ENCODE measurements around the gene LRPPRC.

Gene LRPPRC

DNA sequence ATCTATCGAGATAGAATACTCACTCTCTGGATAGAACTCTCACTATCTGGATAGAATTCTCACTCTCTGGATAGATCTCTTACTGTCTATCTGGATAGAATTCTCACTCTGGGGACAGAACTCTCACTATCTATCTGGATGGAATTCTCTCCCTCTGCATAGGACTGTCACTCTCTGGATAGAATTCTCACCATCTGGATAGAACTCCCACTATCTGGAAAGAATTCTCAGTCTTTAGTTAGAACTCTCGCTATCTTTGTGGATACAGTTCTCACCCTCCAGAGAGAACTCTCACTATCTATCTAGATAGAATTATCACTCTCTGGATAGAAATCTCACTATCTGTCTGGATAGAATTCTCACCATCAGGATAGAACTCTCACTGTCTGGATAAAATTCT lies 140.5 kb downstream of the LRPPRC start:
- no peak for DNase-seq (ENCODE audit: low read depth in 2 of 2)

DNA sequence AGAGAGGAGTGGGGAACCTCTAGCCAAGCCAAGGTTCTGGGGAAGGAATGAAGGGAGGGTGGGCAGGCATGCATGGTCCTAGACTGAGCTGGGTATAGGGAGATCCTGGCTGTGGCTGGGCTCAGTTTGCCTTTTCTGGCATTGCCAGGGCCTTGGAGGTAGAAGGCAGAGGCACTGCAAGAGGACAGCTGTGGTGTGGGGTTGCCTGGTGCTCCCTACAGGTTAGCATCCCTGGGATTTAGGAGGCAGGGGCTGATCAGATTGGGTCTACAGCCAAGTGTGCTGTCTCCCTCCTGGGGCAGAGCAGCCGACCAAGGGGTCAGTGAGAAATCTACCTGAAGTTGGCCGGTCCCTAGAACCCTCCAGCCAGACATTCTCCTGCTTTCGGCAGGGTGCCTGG lies 141.1 kb downstream of the LRPPRC start:
- DNase-seq (ENCODE audit: low read depth in 2 of 2): no peak

DNA sequence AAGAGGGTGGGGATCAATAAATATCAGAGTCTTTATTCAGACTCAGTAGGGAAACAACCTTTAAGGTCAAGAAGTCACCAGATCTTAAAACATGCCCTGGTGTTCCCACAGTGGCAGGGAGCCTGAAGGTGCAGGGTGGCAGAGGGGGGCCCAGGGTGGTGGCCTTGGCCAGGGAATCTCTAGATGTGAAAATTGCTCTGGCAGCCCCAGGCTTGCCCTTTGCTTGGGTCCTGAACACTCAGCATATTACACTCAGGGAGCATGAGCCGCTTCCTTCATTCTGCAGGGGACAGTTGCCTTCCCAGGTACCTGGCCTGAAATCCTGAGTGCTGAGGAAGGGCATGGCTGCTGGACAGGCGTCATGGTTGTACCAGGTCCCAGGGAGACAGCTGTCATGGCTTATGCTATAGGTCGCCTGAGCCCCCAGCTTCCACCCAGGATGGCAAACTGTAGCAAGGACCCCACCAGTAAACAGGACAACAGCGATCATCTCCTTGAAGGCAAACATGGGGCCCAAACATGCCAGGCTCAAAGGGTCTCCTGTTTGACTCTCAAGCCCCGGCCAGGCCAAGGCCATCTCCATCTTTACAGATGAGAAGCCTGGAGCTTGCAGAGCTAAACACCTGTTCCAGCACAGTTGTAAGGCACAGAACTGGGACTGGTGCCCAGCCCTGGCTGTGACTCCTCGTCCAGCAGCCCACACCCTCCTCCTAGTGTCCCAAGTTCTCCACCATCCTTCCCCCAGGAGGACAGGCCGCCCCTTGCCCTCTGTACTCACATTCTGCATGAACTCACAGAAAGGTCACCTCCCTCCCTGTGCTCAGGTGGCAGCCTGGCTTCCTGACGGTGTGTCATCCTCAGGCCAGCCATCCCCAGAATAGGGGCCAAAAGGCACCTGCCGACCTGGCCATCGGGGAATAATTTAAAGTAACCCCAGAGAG lies 142.4 kb downstream of the LRPPRC start:
- no peak for DNase-seq (ENCODE audit: low read depth in 2 of 2)

DNA sequence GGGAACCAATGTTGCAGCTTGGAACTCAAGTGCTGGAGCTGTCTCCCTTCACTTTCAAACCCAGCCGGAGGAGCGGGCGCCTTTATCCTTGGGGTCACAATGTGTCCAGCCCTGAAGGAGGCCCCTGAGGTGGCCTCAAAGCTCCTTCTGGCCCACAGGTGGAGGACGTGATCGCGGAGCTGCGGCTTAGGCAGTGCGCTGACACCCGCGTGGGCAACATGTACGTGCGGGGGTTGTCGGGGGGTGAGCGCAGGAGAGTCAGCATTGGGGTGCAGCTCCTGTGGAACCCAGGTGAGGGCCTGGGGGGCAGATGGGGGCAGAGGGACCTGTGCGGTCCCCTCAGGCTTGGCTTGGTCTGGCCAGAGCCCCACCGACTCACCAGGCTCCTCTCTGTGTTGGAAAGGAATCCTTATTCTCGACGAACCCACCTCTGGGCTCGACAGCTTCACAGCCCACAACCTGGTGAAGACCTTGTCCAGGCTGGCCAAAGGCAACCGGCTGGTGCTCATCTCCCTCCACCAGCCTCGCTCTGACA lies 143.5 kb downstream of the LRPPRC start:
- DNase-seq (ENCODE audit: low read depth in 2 of 2): no peak

DNA sequence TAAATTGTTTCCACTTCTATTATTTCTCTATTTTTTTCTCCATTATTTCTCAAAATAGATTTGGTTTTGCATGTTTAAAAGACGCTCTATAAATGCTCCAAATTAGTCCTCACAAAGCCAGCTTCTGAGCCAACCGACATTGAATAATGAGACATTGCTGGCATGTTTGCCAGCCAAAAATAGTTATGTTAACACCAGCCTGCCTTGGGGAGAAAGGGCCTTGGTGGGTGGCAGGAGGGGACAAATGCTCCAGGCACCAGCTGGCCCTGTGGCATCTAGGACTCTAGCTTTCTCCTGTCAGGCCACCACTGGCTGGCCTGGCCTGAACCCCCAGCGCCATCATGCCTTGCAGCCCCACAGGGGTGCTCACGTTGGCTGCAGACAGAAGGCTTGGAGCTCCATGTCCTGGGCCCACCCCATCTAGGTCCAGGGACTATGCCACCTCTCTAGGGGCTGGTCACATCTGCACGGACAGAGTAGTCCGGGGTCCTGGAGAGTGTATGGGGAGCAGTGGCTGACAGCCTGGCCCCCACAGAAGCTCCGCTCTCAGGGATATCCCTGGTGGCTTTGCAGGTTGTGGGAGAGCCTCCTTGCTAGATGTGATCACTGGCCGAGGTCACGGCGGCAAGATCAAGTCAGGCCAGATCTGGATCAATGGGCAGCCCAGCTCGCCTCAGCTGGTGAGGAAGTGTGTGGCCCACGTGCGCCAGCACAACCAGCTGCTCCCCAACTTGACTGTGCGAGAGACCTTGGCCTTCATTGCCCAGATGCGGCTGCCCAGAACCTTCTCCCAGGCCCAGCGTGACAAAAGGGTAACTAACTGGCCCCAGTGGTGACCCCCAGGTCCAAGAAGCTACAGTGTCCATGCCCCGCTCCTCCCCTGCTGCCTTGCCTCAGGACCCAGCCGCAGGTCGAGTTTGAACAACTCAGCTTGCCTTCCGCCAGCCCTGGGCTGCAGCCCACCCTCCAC lies 144.5 kb downstream of the LRPPRC start:
- DNase-seq (ENCODE audit: low read depth in 2 of 2): no peak

DNA sequence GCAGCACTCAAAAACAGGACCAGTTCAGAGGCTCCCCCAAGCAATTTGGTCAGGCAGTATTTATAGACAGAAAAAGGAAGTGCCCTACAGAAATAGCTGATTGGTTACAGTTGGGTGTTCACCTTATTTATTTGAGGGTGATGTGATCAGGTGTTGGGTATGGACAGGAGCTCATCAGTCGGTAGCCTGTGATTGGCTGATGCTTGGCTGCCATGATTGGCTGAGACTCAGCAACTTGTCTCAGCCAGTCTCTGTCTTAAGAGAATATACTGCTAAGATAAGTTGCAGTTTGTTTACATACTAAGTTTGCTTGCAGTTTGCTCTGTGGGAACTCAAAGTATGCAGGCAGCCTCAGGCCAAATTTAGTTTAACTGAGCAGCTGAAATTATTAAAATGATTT lies 147.6 kb downstream of the LRPPRC start:
- DNase-seq (ENCODE audit: low read depth in 2 of 2): no peak

DNA sequence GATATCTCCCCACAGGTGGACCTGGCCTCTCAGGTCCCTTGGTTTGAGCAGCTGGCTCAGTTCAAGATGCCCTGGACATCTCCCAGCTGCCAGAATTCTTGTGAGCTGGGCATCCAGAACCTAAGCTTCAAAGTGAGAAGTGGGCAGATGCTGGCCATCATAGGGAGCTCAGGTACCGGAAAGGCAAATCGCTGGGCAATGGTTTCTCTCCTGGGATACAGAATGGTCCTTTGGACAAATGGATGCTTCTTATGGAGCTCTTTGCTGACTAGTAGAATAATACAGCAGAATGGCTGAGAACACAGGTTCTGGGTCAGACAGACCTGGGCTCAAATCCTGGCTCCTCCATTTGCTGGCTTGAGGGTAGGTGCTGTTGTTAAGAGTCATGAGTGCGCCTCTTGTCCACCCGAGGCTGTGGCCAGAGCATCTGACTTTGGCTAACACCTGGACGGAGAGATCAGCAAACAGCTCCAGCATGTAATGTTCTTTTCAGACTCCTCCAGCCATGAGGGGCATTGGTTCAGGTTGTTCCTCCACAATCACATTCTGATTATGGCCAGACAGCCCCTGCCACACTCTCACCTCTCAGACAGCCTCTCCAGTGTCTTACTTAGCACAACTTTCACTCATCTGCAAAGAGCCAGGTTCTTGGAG lies 149.5 kb downstream of the LRPPRC start:
- DNase-seq (ENCODE audit: low read depth in 2 of 2): no peak

DNA sequence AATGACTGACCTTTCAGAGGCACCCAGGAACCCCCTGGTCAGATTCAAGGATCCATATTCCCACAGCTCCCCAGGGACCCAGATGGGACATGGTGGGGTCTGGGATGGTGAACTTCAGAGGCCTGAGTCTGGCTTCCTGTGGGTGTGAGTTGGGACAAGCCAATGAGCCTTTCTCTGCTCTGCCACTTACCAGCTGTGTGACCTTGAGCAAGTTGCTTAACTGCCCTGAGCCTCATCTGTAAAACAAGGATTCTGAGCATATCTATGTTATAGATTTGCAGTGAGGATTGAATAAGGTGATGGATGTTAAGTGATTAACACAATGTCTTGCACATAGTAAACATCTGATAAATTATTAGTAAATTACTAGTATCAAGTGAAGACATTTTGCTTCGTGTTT lies 150.6 kb downstream of the LRPPRC start:
- no peak for DNase-seq (ENCODE audit: low read depth in 2 of 2)

DNA sequence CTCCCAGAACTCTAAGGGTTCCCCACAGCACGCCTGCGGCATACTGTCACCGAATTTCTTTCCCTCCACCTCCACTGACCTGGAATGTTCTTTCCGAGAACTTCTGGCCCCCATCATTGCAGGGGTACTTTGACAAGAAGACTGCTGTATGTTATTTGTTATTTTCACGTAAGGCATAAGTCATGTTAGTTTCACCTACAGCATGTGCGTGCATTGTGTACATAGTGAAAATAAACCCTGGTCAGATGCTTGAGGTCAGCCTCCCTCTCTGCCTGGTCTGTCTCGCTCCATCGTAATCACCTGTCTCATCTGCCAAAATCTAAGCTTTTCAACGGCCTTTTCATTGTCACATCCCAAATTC lies 152.9 kb downstream of the LRPPRC start:
- DNase-seq (ENCODE audit: low read depth in 2 of 2): no peak

DNA sequence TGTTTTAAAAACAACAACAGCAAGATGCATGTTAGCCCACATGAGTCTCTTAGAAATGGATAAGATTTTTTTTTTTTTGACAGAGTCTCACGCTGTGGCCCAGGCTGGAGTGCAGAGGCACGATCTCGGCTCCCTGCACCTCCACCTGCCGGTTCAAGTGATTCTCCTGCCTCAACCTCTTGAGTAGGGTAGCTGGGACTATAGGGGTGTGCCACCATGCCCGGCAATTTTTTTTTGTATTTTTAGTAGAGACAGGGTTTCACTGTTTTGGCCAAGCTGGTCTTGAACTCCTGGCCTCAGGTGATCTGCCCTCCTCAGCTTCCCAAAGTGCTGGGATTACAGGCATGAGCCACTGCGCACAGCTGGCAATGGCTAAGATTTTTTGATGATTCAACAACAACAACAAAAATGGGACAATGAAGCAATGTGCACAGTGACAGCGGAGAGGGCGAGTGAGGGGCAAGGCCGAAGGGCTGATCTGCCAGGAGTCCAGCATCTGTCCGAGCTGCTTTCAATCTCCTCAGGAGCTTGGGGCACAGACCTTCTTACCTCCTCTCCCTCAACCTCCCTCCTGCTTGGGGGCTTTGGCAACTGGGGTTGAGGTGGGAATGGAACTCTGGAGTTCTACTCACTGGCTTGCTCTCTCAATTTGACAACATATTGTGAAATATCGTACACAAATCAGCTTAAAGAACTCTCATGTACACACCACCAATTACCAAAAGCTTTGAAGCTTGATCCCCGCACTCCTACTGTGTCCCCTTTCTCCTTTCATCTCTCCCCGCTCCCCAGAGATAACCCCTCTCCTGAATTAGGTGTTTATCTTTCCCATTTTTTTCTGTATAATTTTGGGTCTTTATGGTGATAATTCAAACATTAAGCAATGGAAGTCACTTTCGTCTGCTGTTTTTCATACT lies 153.6 kb downstream of the LRPPRC start:
- DNase-seq (ENCODE audit: low read depth in 2 of 2): no peak

DNA sequence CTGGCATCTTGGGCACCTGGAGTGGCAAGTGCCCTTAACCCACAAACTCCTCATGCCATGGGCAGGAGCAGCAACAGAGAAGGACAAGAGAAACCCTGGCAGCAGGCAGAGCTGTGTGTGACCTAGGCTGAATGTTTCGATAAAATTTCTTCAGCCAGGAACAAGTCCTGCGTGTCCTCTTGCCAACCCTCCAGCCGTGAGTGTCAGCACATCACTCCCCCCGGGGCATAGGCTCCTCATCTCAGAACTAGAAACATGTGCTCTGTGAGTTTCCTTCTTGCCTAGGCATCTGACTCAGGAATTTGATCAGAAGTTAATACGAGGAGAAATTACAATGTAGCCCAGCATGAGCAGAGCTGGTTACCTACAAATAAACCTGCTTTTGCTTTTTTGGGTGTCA lies 154.8 kb downstream of the LRPPRC start:
- no peak for DNase-seq (ENCODE audit: low read depth in 2 of 2)

DNA sequence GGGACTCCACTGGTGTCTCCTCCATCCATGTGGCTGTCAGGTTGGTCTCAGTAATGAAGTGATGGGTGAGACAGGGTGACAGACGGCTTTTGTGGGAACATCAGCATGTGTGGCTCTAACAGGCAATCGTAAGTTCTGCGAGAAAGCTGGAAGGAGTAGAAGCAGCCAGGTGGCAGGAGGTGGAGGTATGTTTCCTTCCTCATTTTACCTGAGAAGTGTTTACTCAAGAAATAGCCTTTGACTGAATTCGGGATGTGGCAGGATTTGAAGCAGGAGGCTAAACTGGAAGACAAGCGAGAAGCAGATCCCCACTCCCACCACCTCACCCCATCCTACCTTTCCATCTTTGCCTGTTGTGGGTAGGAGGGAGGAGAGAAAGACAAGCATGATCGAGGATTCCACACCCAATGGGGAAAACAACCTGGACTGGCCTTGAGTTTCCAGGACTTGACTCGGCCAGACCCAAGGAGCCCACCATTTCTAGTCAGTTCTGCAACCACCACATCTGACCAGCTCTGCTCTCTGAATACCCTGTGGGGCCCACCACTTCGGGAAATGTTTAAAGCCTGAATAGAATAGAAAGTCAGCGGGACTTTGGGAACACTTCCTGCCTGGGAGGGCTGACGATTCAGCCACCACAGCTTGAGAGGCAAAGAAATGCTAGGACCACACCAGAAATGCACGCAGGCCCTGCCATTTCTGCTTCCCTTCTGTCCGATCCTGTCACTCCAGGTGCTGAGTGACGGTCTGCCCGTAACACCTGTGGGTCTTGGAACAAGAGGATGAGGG lies 155.8 kb downstream of the LRPPRC start:
- no peak for DNase-seq (ENCODE audit: low read depth in 2 of 2)

DNA sequence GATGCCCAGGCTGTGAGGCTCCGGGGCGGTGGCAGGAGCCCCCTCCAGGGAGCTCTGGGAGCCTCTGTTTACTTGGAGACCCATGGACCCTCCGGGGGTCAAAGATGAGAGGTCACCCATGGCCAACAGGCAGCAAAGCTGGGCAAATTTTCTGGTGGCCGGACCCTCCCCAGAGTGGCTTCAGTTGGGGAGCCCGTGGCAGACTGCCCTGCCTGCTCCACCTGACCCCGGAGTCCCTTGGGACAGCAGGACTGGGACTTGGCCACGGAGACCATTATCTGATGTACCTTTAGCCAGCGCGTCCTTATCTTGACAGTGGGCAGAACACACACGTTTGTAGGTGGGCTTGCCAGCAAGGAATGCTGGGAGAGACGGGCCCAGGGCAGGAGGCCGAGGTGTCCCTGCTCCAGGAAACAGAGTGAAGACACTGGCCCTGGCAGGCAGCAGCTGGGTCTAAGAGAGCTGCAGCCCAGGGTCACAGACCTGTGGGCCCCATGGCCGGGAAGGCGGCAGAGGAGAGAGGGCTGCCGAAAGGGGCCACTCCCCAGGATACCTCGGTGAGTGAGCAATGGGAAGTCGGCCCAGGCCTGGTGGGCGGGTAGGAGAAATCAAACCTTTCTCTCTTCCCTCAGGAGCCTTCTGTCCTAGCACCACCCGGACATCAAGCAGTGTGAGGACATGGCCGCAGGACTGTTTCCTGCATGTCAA lies 157.1 kb downstream of the LRPPRC start, which contains the start of the genes ABCG5 and ABCG8:
Gene ABCG5 (minus strand): TSS at position 280 of the 708 bp plus-strand sequence. CDS start 160 bp downstream, at position 120.
Gene ABCG8 (plus strand): TSS at position 412 of the 708 bp plus-strand sequence. CDS start 83 bp downstream, at position 495.
- DNase-seq (ENCODE audit: low read depth in 2 of 2): no peak

DNA sequence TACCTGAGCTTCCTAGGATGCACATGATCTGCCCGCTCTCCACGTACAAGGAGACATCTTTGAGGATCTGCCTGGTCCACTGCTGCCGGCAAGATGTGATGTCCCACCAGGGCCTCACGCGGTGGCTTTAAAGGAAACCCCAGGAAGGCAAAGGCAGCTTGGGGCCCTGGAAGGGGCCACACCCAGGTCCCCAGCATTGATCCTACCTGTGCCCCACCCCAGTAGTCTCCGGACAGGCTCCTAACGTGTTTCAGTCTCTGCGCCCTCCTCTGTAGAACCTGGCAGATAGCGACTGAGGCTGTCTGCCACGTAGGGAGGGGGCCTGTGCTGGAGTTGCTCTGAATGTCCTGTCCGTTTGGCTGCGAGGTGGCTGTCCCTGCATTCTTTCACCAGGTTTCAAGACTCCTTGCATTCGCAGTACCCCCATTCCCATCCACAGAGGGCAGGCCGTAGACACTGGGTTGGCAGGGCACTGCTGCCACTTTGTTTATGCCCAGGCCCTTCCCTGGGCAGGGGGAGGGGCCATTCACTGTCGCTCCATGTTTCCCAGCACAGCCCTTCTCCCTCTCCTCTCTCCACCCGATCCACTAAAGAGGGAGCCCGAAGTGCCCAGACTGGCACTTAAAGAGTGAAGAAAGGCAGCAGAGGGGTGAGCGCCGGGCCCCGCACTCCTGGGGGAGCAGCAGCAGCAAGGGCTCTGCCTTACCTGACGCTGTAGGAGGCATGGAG lies 157.8 kb downstream of the LRPPRC start:
- DNase-seq (ENCODE audit: low read depth in 2 of 2): no peak

DNA sequence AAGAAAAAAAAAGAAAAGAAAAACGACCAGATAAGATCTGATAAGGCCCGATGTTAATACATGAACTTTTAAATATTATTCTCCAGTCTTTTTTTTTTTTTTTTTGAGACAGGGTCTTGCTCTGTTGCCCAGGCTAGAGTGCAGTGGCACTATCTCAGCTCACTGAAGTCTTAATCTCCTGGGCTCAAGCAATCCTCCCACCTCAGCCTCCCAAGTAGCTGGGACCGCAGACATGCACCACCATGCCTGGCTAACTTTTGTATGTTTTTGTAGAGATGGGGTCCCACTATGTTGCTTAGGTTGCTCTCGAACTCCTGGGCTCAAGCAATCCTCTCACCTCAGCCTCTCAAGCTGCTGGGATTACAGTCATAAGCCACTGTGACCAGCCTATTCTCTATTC lies 158.8 kb downstream of the LRPPRC start:
- no peak for DNase-seq (ENCODE audit: low read depth in 2 of 2)

Measured in stimulated activated CD4-positive, alpha-beta T cell treated with anti-CD3 and anti-CD28 coated beads, Interleukin-1b, Interleukin-23, amount 100 ng/mL, for 1 hour (primary cell).